Measurements from ENCODE around the gene C1orf53. TPM values are rescaled to one million over a fixed set of nuclear protein-coding genes. Genes with fewer than 3 reads are reported as not detected.
"Not testable (repeated sequence)": the region's sequence is repeated elsewhere in the genome, so short reads cannot be mapped to it uniquely, and the experiment has no call there.

The C1orf53 gene
- 2.1 and 2.6 TPM in 2 replicates for total RNA-seq
- long read RNA-seq, partial matches to known transcripts = 1 of 1 reads
- long read RNA-seq, other reads (novel, unspliced or antisense) = 0 of 1 reads

- peak within 1 kb of the TSS; percentile 88 for H3K4me3 Mint-ChIP-seq (ENCODE audit: unreplicated experiment)
- TF ChIP-seq CTCF (IDR thresholded peaks at IDR 0.05) = peak; percentile 6
Measured at GRCh38 chr1:197902454-197903195, at the start of gene C1orf53. Gene C1orf53, plus strand, starts transcription at chr1:197902630. Its CDS starts 20 bp downstream, at chr1:197902650.

GRCh38 chr1:197855751-197856150, 46.7 kb upstream of the C1orf53 start:
- H3K9me3 Mint-ChIP-seq (ENCODE audit: unreplicated experiment); H3K4me3 Mint-ChIP-seq (ENCODE audit: unreplicated experiment); H3K27ac Mint-ChIP-seq (ENCODE audit: unreplicated experiment); H3K4me1 Mint-ChIP-seq (ENCODE audit: unreplicated experiment); H3K36me3 Mint-ChIP-seq (ENCODE audit: unreplicated experiment); DNase-seq (ENCODE audit: extremely low spot score, unreplicated experiment); H3K27me3 Mint-ChIP-seq (ENCODE audit: unreplicated experiment): not testable (repeated sequence)

More at GRCh38 chr1:197902454-197903195, at the start of gene C1orf53:
- H3K4me1 Mint-ChIP-seq (ENCODE audit: unreplicated experiment) = peaks cover 11% of the 10 kb centered on the region
- no peaks in the 10 kb centered on the region for H3K9me3 Mint-ChIP-seq (ENCODE audit: unreplicated experiment)
- peaks cover 47% of the 10 kb centered on the region for H3K27me3 Mint-ChIP-seq (ENCODE audit: unreplicated experiment)
- peak within 1 kb of the TSS; percentile 79 for H3K27ac Mint-ChIP-seq (ENCODE audit: unreplicated experiment)
- H3K36me3 Mint-ChIP-seq (ENCODE audit: unreplicated experiment) = peaks cover 7% of the 10 kb centered on the region
- peak; percentile 96 for DNase-seq (ENCODE audit: extremely low spot score, unreplicated experiment)

GRCh38 chr1:197857477-197857876, 45.0 kb upstream of the C1orf53 start:
- Mint-ChIP-seq H3K9me3 (ENCODE audit: unreplicated experiment) (no peaks in the 10 kb centered on the region), H3K27me3 (ENCODE audit: unreplicated experiment) (no peaks in the 10 kb centered on the region), H3K4me1 (ENCODE audit: unreplicated experiment) (peaks cover 3% of the 10 kb centered on the region), H3K27ac (ENCODE audit: unreplicated experiment) (no peak overlapping the region), H3K4me3 (ENCODE audit: unreplicated experiment) (no peak overlapping the region), H3K36me3 (ENCODE audit: unreplicated experiment) (no peaks in the 10 kb centered on the region)
- no peak for TF ChIP-seq CTCF (IDR thresholded peaks at IDR 0.05)
- no peak for DNase-seq (ENCODE audit: extremely low spot score, unreplicated experiment)

- Mint-ChIP-seq H3K27me3 (ENCODE audit: unreplicated experiment) (no peaks in the 10 kb centered on the region), H3K27ac (ENCODE audit: unreplicated experiment) (no peak overlapping the region), H3K36me3 (ENCODE audit: unreplicated experiment) (no peaks in the 10 kb centered on the region), H3K4me1 (ENCODE audit: unreplicated experiment) (peaks cover 5% of the 10 kb centered on the region), H3K4me3 (ENCODE audit: unreplicated experiment) (no peak overlapping the region), H3K9me3 (ENCODE audit: unreplicated experiment) (no peaks in the 10 kb centered on the region)
- no peak for DNase-seq (ENCODE audit: extremely low spot score, unreplicated experiment)
- no peak for TF ChIP-seq CTCF (IDR thresholded peaks at IDR 0.05)
Measured at GRCh38 chr1:197859024-197859423, 43.4 kb upstream of the C1orf53 start.

GRCh38 chr1:197862221-197862620, 40.2 kb upstream of the C1orf53 start:
- TF ChIP-seq CTCF (IDR thresholded peaks at IDR 0.05) = no peak
- no peaks in the 10 kb centered on the region for H3K27me3 Mint-ChIP-seq (ENCODE audit: unreplicated experiment)
- peaks cover 5% of the 10 kb centered on the region for H3K4me1 Mint-ChIP-seq (ENCODE audit: unreplicated experiment)
- H3K9me3 Mint-ChIP-seq (ENCODE audit: unreplicated experiment) = no peaks in the 10 kb centered on the region
- DNase-seq (ENCODE audit: extremely low spot score, unreplicated experiment) = no peak
- no peak overlapping the region for H3K27ac Mint-ChIP-seq (ENCODE audit: unreplicated experiment)
- H3K4me3 Mint-ChIP-seq (ENCODE audit: unreplicated experiment) = no peak overlapping the region
- H3K36me3 Mint-ChIP-seq (ENCODE audit: unreplicated experiment) = no peaks in the 10 kb centered on the region

Data from osteocyte (in vitro differentiated cells).